Activated naive CD4-positive, alpha-beta T cell treated with anti-CD3 and anti-CD28 coated beads, Interleukin-2, amount 50 U/mL, for 72 hours (primary cell): ENCODE data around the gene CALM1. TPM values are rescaled to one million over a fixed set of nuclear protein-coding genes. Genes with fewer than 3 reads are reported as not detected.

Source experiments
- ATAC-seq, 2 donors: fragments of 150-1000 bp; cut with Tn5 transposase; 2 replicates each; pipeline ENCODE4 v1.10.0; 2021; ENCODE audit warnings: mild to moderate bottlenecking in 2 of 2, moderate library complexity in 2 of 2
- DNase-seq, 2 donors: peaks; one replicate each; pipeline ENCODE4 v3.0.0; 2021 to 2022; ENCODE audit warnings: low spot score in 2 of 2
- H3K27ac Mint-ChIP-seq, 2 donors: one replicate each; pipeline ENCODE4 v1.8.0; 2022; ENCODE audit warnings: mild to moderate bottlenecking in 2 of 2, mixed read lengths in 2 of 2
- H3K36me3 Mint-ChIP-seq, 2 donors: one replicate each; pipeline ENCODE4 v1.8.0; 2022; ENCODE audit warnings: mixed read lengths in 2 of 2
- H3K9me3 Mint-ChIP-seq, 2 donors: one replicate each; pipeline ENCODE4 v1.8.0; 2022; ENCODE audit warnings: mixed read lengths in 2 of 2
- total RNA-seq, 2 donors: library from RNA; stranded (reverse); gene quantifications; one replicate each; pipeline ENCODE4 v1.2.3, GENCODE V29; 2022

Gene CALM1
- total RNA-seq, 2 donors from 2014 or later = 354 to 402 TPM

GRCh38 chr14:90445011-90445410, 48.2 kb downstream of the CALM1 start:
- no peaks in the 10 kb centered on the region for H3K36me3 Mint-ChIP-seq
- DNase-seq = peak in 1 of 2 donors; percentile 20

GRCh38 chr14:90446405-90446804, 49.6 kb downstream of the CALM1 start:
- ATAC-seq = no peak
- no peak for DNase-seq
- Mint-ChIP-seq H3K27ac (no peak overlapping the region), H3K9me3 (peaks cover 0 to 10% of the 10 kb centered on the region in 2 donors), H3K36me3 (no peaks in the 10 kb centered on the region)

More at GRCh38 chr14:90445011-90445410, 48.2 kb downstream of the CALM1 start:
- peaks cover 0 to 10% of the 10 kb centered on the region in 2 donors for H3K9me3 Mint-ChIP-seq
- no peak for ATAC-seq
- H3K27ac Mint-ChIP-seq = peak overlapping the region in 1 of 2 donors; percentile 54

GRCh38 chr14:90447720-90448497, 51.1 kb downstream of the CALM1 start:
- Mint-ChIP-seq H3K27ac (no peak overlapping the region), H3K9me3 (peaks cover 0 to 10% of the 10 kb centered on the region in 2 donors), H3K36me3 (no peaks in the 10 kb centered on the region)
- DNase-seq (no peak), ATAC-seq (no peak)

- Mint-ChIP-seq H3K27ac (no peak overlapping the region), H3K9me3 (peaks cover 0 to 10% of the 10 kb centered on the region in 2 donors), H3K36me3 (no peaks in the 10 kb centered on the region)
- no peak for ATAC-seq
- no peak for DNase-seq
Observed at GRCh38 chr14:90449411-90449810, 52.6 kb downstream of the CALM1 start.

GRCh38 chr14:90450151-90450550, 53.3 kb downstream of the CALM1 start:
- ATAC-seq = no peak
- Mint-ChIP-seq H3K36me3 (no peaks in the 10 kb centered on the region), H3K9me3 (peaks cover 0 to 10% of the 10 kb centered on the region in 2 donors), H3K27ac (no peak overlapping the region)
- no peak for DNase-seq

GRCh38 chr14:90450667-90451066, 53.8 kb downstream of the CALM1 start:
- Mint-ChIP-seq H3K36me3 (no peaks in the 10 kb centered on the region), H3K9me3 (peaks cover 0 to 10% of the 10 kb centered on the region in 2 donors), H3K27ac (no peak overlapping the region)
- no peak for DNase-seq
- no peak for ATAC-seq

GRCh38 chr14:90451443-90451842, 54.6 kb downstream of the CALM1 start:
- no peak overlapping the region for H3K27ac Mint-ChIP-seq
- no peaks in the 10 kb centered on the region for H3K36me3 Mint-ChIP-seq
- DNase-seq = no peak
- H3K9me3 Mint-ChIP-seq = peaks cover 0 to 10% of the 10 kb centered on the region in 2 donors
- no peak for ATAC-seq

GRCh38 chr14:90451961-90452360, 55.1 kb downstream of the CALM1 start:
- DNase-seq (no peak), ATAC-seq (no peak)
- H3K36me3 Mint-ChIP-seq = no peaks in the 10 kb centered on the region
- no peak overlapping the region for H3K27ac Mint-ChIP-seq
- peaks cover 0 to 10% of the 10 kb centered on the region in 2 donors for H3K9me3 Mint-ChIP-seq

GRCh38 chr14:90452366-90452765, 55.5 kb downstream of the CALM1 start:
- Mint-ChIP-seq H3K36me3 (no peaks in the 10 kb centered on the region), H3K9me3 (peaks cover 0 to 9% of the 10 kb centered on the region in 2 donors), H3K27ac (peak overlapping the region in 1 of 2 donors; percentile 17)
- ATAC-seq (peak; percentile 43 to 91), DNase-seq (no peak)

GRCh38 chr14:90453401-90453951, 56.6 kb downstream of the CALM1 start:
- ATAC-seq = no peak
- Mint-ChIP-seq H3K36me3 (no peaks in the 10 kb centered on the region), H3K27ac (no peak overlapping the region), H3K9me3 (no peaks in the 10 kb centered on the region)
- DNase-seq = no peak

- no peaks in the 10 kb centered on the region for H3K9me3 Mint-ChIP-seq
- no peak overlapping the region for H3K27ac Mint-ChIP-seq
- no peaks in the 10 kb centered on the region for H3K36me3 Mint-ChIP-seq
- ATAC-seq (peak in 1 of 2 donors; percentile 35), DNase-seq (peak in 1 of 2 donors; percentile 15)
Observed at GRCh38 chr14:90454041-90455000, 57.5 kb downstream of the CALM1 start.

- ATAC-seq (no peak), DNase-seq (no peak)
- Mint-ChIP-seq H3K9me3 (no peaks in the 10 kb centered on the region), H3K27ac (peak overlapping the region in 1 of 2 donors; percentile 74), H3K36me3 (no peaks in the 10 kb centered on the region)
Observed at GRCh38 chr14:90455100-90455571, 58.3 kb downstream of the CALM1 start.

GRCh38 chr14:90456551-90456950, 59.7 kb downstream of the CALM1 start:
- H3K27ac Mint-ChIP-seq = no peak overlapping the region
- H3K9me3 Mint-ChIP-seq = no peaks in the 10 kb centered on the region
- no peaks in the 10 kb centered on the region for H3K36me3 Mint-ChIP-seq
- DNase-seq = no peak
- ATAC-seq = no peak

GRCh38 chr14:90457186-90457585, 60.4 kb downstream of the CALM1 start:
- Mint-ChIP-seq H3K36me3 (no peaks in the 10 kb centered on the region), H3K9me3 (no peaks in the 10 kb centered on the region), H3K27ac (no peak overlapping the region)
- DNase-seq = no peak
- ATAC-seq = no peak
